ENCODE results near the gene ZDHHC19.
"Not testable (repeated sequence)": the region's sequence is repeated elsewhere in the genome, so short reads cannot be mapped to it uniquely, and the experiment has no call there.

The ZDHHC19 gene

GRCh38 chr3:196165850-196166249, 45.4 kb downstream of the ZDHHC19 start:
- Histone ChIP-seq H3K27me3 (ENCODE audit: control insufficient read depth in 3 of 3, insufficient read depth in 3 of 3, low read depth in 1 of 3, low read length in 3 of 3) (peaks cover 0 to 8% (median 0%) of the 10 kb centered on the region in 3 experiments), H3K4me1 (ENCODE audit: control insufficient read depth in 2 of 2, insufficient read depth in 1 of 2, low read depth in 1 of 2, low read length in 2 of 2) (peaks cover 3 to 7% of the 10 kb centered on the region in 2 donors), H3K4me2 (ENCODE audit: insufficient read depth, low read length, poor library complexity, severe bottlenecking) (no peak overlapping the region), H3K79me1 (ENCODE audit: low read depth, low read length) (no peaks in the 10 kb centered on the region), H3K23ac (ENCODE audit: low read depth, low read length, poor library complexity) (no peak overlapping the region), H4K8ac (ENCODE audit: low read depth, low read length) (no peak overlapping the region), H3K18ac (ENCODE audit: low read length) (peak overlapping the region; percentile 57), H3K9ac (ENCODE audit: low read depth, low read length, poor library complexity) (no peak overlapping the region), H2BK15ac (ENCODE audit: low read length) (no peak overlapping the region), H3K36me3 (replicated peaks in 1 of 2; ENCODE audit: control insufficient read depth in 2 of 2, insufficient read depth in 2 of 2, low read length in 2 of 2) (no peaks in the 10 kb centered on the region), H3K27ac (replicated peaks; ENCODE audit: low read length) (no peak overlapping the region), H3K9me3 (replicated peaks in 1 of 2; ENCODE audit: control insufficient read depth in 2 of 2, insufficient read depth in 1 of 2, low read depth in 1 of 2, low read length in 2 of 2) (peaks cover 0 to 3% of the 10 kb centered on the region in 2 donors), H2BK5ac (ENCODE audit: low read length) (peak overlapping the region; percentile 53), H3K4ac (ENCODE audit: low read length) (no peak overlapping the region), H3K4me3 (ENCODE audit: low read length in 2 of 2) (no peak overlapping the region), H2AK5ac (ENCODE audit: low read depth, low read length) (no peak overlapping the region), H4K91ac (ENCODE audit: low read depth, low read length, poor library complexity) (no peak overlapping the region), H3K14ac (ENCODE audit: low read length) (peak overlapping the region; percentile 47), H2AFZ (ENCODE audit: low read length) (peak overlapping the region; percentile 56), H2BK120ac (ENCODE audit: low read depth, low read length) (no peak overlapping the region), H2BK12ac (ENCODE audit: low read length) (no peak overlapping the region)
- no peak for DNase-seq (ENCODE audit: low spot score)
- no CpG with 5 or more reads among the region's 7 CpGs for WGBS, 2 donors (ENCODE audit: extremely low coverage in 2 of 2, insufficient read length in 2 of 2, insufficient replicate concordance in 1 of 2)

GRCh38 chr3:196165006-196165575, 46.1 kb downstream of the ZDHHC19 start:
- WGBS, 2 donors (ENCODE audit: extremely low coverage in 2 of 2, insufficient read length in 2 of 2, insufficient replicate concordance in 1 of 2), result 100% methylated on average over 1 of the region's 5 CpGs; no CpG with 5 or more reads in 1 of the 2 donors

GRCh38 chr3:196164576-196164975, 46.6 kb downstream of the ZDHHC19 start:
- 100% methylated on average over 1 to 2 of the region's 2 CpGs for WGBS, 2 donors (ENCODE audit: extremely low coverage in 2 of 2, insufficient read length in 2 of 2, insufficient replicate concordance in 1 of 2)
- Histone ChIP-seq H3K18ac (ENCODE audit: low read length) (no peak overlapping the region), H3K9ac (ENCODE audit: low read depth, low read length, poor library complexity) (peak overlapping the region; percentile 17)

More at GRCh38 chr3:196165006-196165575, 46.1 kb downstream of the ZDHHC19 start:
- H3K9ac ChIP-seq (ENCODE audit: low read depth, low read length, poor library complexity); H3K9me3 ChIP-seq (replicated peaks in 1 of 2; ENCODE audit: control insufficient read depth in 2 of 2, insufficient read depth in 1 of 2, low read depth in 1 of 2, low read length in 2 of 2); H2AFZ ChIP-seq (ENCODE audit: low read length); DNase-seq (ENCODE audit: low spot score); H3K4me1 ChIP-seq (ENCODE audit: control insufficient read depth in 2 of 2, insufficient read depth in 1 of 2, low read depth in 1 of 2, low read length in 2 of 2); H3K27me3 ChIP-seq (ENCODE audit: control insufficient read depth in 3 of 3, insufficient read depth in 3 of 3, low read depth in 1 of 3, low read length in 3 of 3); H3K4me2 ChIP-seq (ENCODE audit: insufficient read depth, low read length, poor library complexity, severe bottlenecking); H4K8ac ChIP-seq (ENCODE audit: low read depth, low read length); H3K79me1 ChIP-seq (ENCODE audit: low read depth, low read length); H3K4ac ChIP-seq (ENCODE audit: low read length); H3K23ac ChIP-seq (ENCODE audit: low read depth, low read length, poor library complexity); H2BK120ac ChIP-seq (ENCODE audit: low read depth, low read length); H3K27ac ChIP-seq (replicated peaks; ENCODE audit: low read length); H3K36me3 ChIP-seq (replicated peaks in 1 of 2; ENCODE audit: control insufficient read depth in 2 of 2, insufficient read depth in 2 of 2, low read length in 2 of 2); H2BK15ac ChIP-seq (ENCODE audit: low read length); H3K18ac ChIP-seq (ENCODE audit: low read length); H2AK5ac ChIP-seq (ENCODE audit: low read depth, low read length); H2BK12ac ChIP-seq (ENCODE audit: low read length): not testable (repeated sequence)
- H2BK5ac ChIP-seq (ENCODE audit: low read length), result peak overlapping the region; percentile 53
- peak overlapping the region; percentile 77 for H4K91ac ChIP-seq (ENCODE audit: low read depth, low read length, poor library complexity)
- peak overlapping the region in 1 of 2 donors; percentile 42 for H3K4me3 ChIP-seq (ENCODE audit: low read length in 2 of 2)
- H3K14ac ChIP-seq (ENCODE audit: low read length), result peak overlapping the region; percentile 39

GRCh38 chr3:196163666-196164493, 47.3 kb downstream of the ZDHHC19 start:
- Histone ChIP-seq H3K23ac (ENCODE audit: low read depth, low read length, poor library complexity) (no peak overlapping the region), H3K4me2 (ENCODE audit: insufficient read depth, low read length, poor library complexity, severe bottlenecking) (no peak overlapping the region), H2AK5ac (ENCODE audit: low read depth, low read length) (peak overlapping the region; percentile 68), H3K4me3 (ENCODE audit: low read length in 2 of 2) (peak overlapping the region in 1 of 2 donors; percentile 75), H3K4ac (ENCODE audit: low read length) (no peak overlapping the region), H3K18ac (ENCODE audit: low read length) (peak overlapping the region; percentile 61), H4K8ac (ENCODE audit: low read depth, low read length) (peak overlapping the region; percentile 31), H3K9me3 (replicated peaks in 1 of 2; ENCODE audit: control insufficient read depth in 2 of 2, insufficient read depth in 1 of 2, low read depth in 1 of 2, low read length in 2 of 2) (peaks cover 0 to 3% of the 10 kb centered on the region in 2 donors), H2AFZ (ENCODE audit: low read length) (peak overlapping the region; percentile 66), H3K27ac (replicated peaks; ENCODE audit: low read length) (no peak overlapping the region), H3K9ac (ENCODE audit: low read depth, low read length, poor library complexity) (no peak overlapping the region), H3K4me1 (ENCODE audit: control insufficient read depth in 2 of 2, insufficient read depth in 1 of 2, low read depth in 1 of 2, low read length in 2 of 2) (peaks cover 5 to 7% of the 10 kb centered on the region in 2 donors), H3K27me3 (ENCODE audit: control insufficient read depth in 3 of 3, insufficient read depth in 3 of 3, low read depth in 1 of 3, low read length in 3 of 3) (peaks cover 0 to 8% (median 0%) of the 10 kb centered on the region in 3 experiments), H2BK12ac (ENCODE audit: low read length) (peak overlapping the region; percentile 2), H3K36me3 (replicated peaks in 1 of 2; ENCODE audit: control insufficient read depth in 2 of 2, insufficient read depth in 2 of 2, low read length in 2 of 2) (no peaks in the 10 kb centered on the region), H2BK5ac (ENCODE audit: low read length) (no peak overlapping the region), H2BK120ac (ENCODE audit: low read depth, low read length) (no peak overlapping the region), H4K91ac (ENCODE audit: low read depth, low read length, poor library complexity) (no peak overlapping the region), H3K79me1 (ENCODE audit: low read depth, low read length) (no peaks in the 10 kb centered on the region), H3K14ac (ENCODE audit: low read length) (no peak overlapping the region), H2BK15ac (ENCODE audit: low read length) (peak overlapping the region; percentile 76)
- no CpG with 5 or more reads among the region's 24 CpGs for WGBS, 2 donors (ENCODE audit: extremely low coverage in 2 of 2, insufficient read length in 2 of 2, insufficient replicate concordance in 1 of 2)
- DNase-seq (ENCODE audit: low spot score), result no peak

More at GRCh38 chr3:196164576-196164975, 46.6 kb downstream of the ZDHHC19 start:
- Histone ChIP-seq H4K91ac (ENCODE audit: low read depth, low read length, poor library complexity) (peak overlapping the region; percentile 77), H3K27me3 (ENCODE audit: control insufficient read depth in 3 of 3, insufficient read depth in 3 of 3, low read depth in 1 of 3, low read length in 3 of 3) (peaks cover 0 to 8% (median 0%) of the 10 kb centered on the region in 3 experiments), H3K4me1 (ENCODE audit: control insufficient read depth in 2 of 2, insufficient read depth in 1 of 2, low read depth in 1 of 2, low read length in 2 of 2) (peaks cover 5 to 7% of the 10 kb centered on the region in 2 donors), H3K4me2 (ENCODE audit: insufficient read depth, low read length, poor library complexity, severe bottlenecking) (no peak overlapping the region), H2BK5ac (ENCODE audit: low read length) (no peak overlapping the region), H2BK15ac (ENCODE audit: low read length) (no peak overlapping the region), H3K4ac (ENCODE audit: low read length) (no peak overlapping the region), H3K23ac (ENCODE audit: low read depth, low read length, poor library complexity) (no peak overlapping the region), H2BK12ac (ENCODE audit: low read length) (no peak overlapping the region), H2BK120ac (ENCODE audit: low read depth, low read length) (no peak overlapping the region), H4K8ac (ENCODE audit: low read depth, low read length) (no peak overlapping the region), H3K14ac (ENCODE audit: low read length) (peak overlapping the region; percentile 39), H3K36me3 (replicated peaks in 1 of 2; ENCODE audit: control insufficient read depth in 2 of 2, insufficient read depth in 2 of 2, low read length in 2 of 2) (no peaks in the 10 kb centered on the region), H2AK5ac (ENCODE audit: low read depth, low read length) (no peak overlapping the region), H3K4me3 (ENCODE audit: low read length in 2 of 2) (peak overlapping the region in 1 of 2 donors; percentile 75), H3K27ac (replicated peaks; ENCODE audit: low read length) (no peak overlapping the region), H3K79me1 (ENCODE audit: low read depth, low read length) (no peaks in the 10 kb centered on the region), H3K9me3 (replicated peaks in 1 of 2; ENCODE audit: control insufficient read depth in 2 of 2, insufficient read depth in 1 of 2, low read depth in 1 of 2, low read length in 2 of 2) (peaks cover 0 to 3% of the 10 kb centered on the region in 2 donors), H2AFZ (ENCODE audit: low read length) (no peak overlapping the region)
- DNase-seq (ENCODE audit: low spot score), result no peak

Data from neuronal stem cell (in vitro differentiated cells).